Astrocyte of the cerebellum (primary cell): ENCODE data around the gene CD34.
A peak's percentile ranks its signal among the peaks of the same experiment; 100 is the strongest.

ENCODE experiments used
- DNase-seq: peaks from one replicate; pipeline ENCODE4 v3.0.0-alpha.2; 2011; ENCODE audit warnings: low read depth
- H3K4me3 ChIP-seq: 2 replicates; pipeline ENCODE4 v1.5.1; 2011; ENCODE audit warnings: mild to moderate bottlenecking, low read depth, low read length, moderate library complexity
- CTCF ChIP-seq: IDR thresholded peaks from 2 replicates; pipeline ENCODE4 v1.5.1; 2012; ENCODE audit warnings: low read length, low read depth, moderate library complexity, mild to moderate bottlenecking; ENCODE audit errors: missing control alignments
- in situ Hi-C: cut with HindIII; loops from 2 replicates; pipeline ENCODE4 v1.10.0; 2017; ENCODE audit warnings: low sequenced_read_pairs

Gene CD34

GRCh38 chr1:207896547-207896946 is 14.4 kb downstream of the CD34 start:
- no peak for DNase-seq
- in situ Hi-C loops, result no loop called here
- no peak for TF ChIP-seq CTCF
- no peak overlapping the region for H3K4me3 ChIP-seq

- in situ Hi-C loops, result no loop called here
- no peak overlapping the region for H3K4me3 ChIP-seq
- no peak for DNase-seq
- no peak for TF ChIP-seq CTCF
Measured at GRCh38 chr1:207894704-207895103, 16.2 kb downstream of the CD34 start.

- DNase-seq, result no peak
- in situ Hi-C loops, result no loop called here
- TF ChIP-seq CTCF, result no peak
- no peak overlapping the region for H3K4me3 ChIP-seq
Measured at GRCh38 chr1:207893737-207894582, 17.0 kb downstream of the CD34 start.

GRCh38 chr1:207892764-207893163 is 18.2 kb downstream of the CD34 start:
- TF ChIP-seq CTCF, result no peak
- in situ Hi-C loops, result no loop called here
- DNase-seq, result no peak
- H3K4me3 ChIP-seq, result no peak overlapping the region

- no peak for TF ChIP-seq CTCF
- in situ Hi-C loops, result no loop called here
- H3K4me3 ChIP-seq, result no peak overlapping the region
- no peak for DNase-seq
Measured at GRCh38 chr1:207891148-207891547, 19.8 kb downstream of the CD34 start.

GRCh38 chr1:207890136-207890738 is 20.7 kb downstream of the CD34 start:
- H3K4me3 ChIP-seq, result no peak overlapping the region
- no peak for TF ChIP-seq CTCF
- in situ Hi-C loops, result no loop called here
- DNase-seq, result peak; percentile 82
